ENCODE results near the gene OR51B5.

DNA sequence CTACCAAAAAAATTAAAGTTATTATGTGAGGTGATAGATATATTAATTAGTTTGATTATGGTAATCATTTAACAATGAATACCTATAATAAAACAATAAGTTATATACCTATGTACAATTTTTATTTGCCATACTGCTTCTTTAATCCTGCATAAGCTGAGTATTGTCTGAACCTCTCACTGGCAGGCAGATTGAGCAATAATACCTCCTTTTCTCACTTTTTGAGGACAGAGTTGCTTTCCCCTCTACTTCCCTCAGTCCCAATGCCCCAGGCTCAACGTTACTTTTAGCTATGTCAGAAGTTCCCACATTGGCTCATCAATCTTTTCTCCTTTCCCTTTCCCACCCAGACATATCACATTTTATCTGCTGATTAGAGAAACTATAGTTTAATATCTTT lies 6.2 kb upstream of the OR51B5 start:
- TF ChIP-seq, protein P1, sequence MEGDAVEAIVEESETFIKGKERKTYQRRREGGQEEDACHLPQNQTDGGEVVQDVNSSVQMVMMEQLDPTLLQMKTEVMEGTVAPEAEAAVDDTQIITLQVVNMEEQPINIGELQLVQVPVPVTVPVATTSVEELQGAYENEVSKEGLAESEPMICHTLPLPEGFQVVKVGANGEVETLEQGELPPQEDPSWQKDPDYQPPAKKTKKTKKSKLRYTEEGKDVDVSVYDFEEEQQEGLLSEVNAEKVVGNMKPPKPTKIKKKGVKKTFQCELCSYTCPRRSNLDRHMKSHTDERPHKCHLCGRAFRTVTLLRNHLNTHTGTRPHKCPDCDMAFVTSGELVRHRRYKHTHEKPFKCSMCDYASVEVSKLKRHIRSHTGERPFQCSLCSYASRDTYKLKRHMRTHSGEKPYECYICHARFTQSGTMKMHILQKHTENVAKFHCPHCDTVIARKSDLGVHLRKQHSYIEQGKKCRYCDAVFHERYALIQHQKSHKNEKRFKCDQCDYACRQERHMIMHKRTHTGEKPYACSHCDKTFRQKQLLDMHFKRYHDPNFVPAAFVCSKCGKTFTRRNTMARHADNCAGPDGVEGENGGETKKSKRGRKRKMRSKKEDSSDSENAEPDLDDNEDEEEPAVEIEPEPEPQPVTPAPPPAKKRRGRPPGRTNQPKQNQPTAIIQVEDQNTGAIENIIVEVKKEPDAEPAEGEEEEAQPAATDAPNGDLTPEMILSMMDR (conservative IDR thresholded peaks at IDR 0.05; ENCODE audit: low read depth, low read length) = no peak
- TF ChIP-seq EZH2 (IDR thresholded peaks at IDR 0.05; ENCODE audit: low read length, unreplicated experiment) = no peak

Data from PC-3 (cell line).